SJSA1 (cell line): ENCODE results near the gene DPEP2. TPM values are rescaled to one million over a fixed set of nuclear protein-coding genes. Genes with fewer than 3 reads are reported as not detected.
A peak's percentile ranks its signal among the peaks of the same experiment; 100 is the strongest.

Experiments used
- DNase-seq, 2 experiments: peaks; one replicate each; pipeline ENCODE4 v3.0.0-alpha.2; 2015 to 2020; ENCODE audit warnings: low spot score in 2 of 2, low read depth in 1 of 2
- H3K27ac ChIP-seq: fragments of 250-450 bp; sonication (Bioruptor Pico); 2 replicates; pipeline ENCODE4 v1.5.1; 2020; ENCODE audit warnings: mild to moderate bottlenecking, moderate library complexity
- H3K27me3 ChIP-seq: fragments of 250-450 bp; sonication (Bioruptor Pico); replicated peaks from 2 replicates; pipeline ENCODE4 v1.5.1; 2020; ENCODE audit warnings: mild to moderate bottlenecking, moderate library complexity
- H3K36me3 ChIP-seq: fragments of 250-450 bp; sonication (Bioruptor Pico); 2 replicates; pipeline ENCODE4 v1.5.1; 2020; ENCODE audit warnings: mild to moderate bottlenecking
- H3K4me1 ChIP-seq: fragments of 250-450 bp; sonication (Bioruptor Pico); replicated peaks from 2 replicates; pipeline ENCODE4 v1.6.1; 2021; ENCODE audit warnings: mild to moderate bottlenecking
- H3K4me3 ChIP-seq: fragments of 250-450 bp; sonication (Bioruptor Pico); 2 replicates; pipeline ENCODE4 v1.5.1; 2020; ENCODE audit warnings: mild to moderate bottlenecking
- H3K9me3 ChIP-seq: fragments of 250-450 bp; sonication (Bioruptor Pico); replicated peaks from 2 replicates; pipeline ENCODE4 v1.5.1; 2020; ENCODE audit warnings: mild to moderate bottlenecking
- total RNA-seq: library from RNA; depleted of rRNA; stranded (reverse); fragments of >200 nt; shearing (Covaris generic); gene quantifications from 2 replicates; pipeline ENCODE4 v1.2.3, GENCODE V29; 2014

DPEP2 gene
- total RNA-seq, 1 experiment from 2014 or later = 0.18 TPM

DNA sequence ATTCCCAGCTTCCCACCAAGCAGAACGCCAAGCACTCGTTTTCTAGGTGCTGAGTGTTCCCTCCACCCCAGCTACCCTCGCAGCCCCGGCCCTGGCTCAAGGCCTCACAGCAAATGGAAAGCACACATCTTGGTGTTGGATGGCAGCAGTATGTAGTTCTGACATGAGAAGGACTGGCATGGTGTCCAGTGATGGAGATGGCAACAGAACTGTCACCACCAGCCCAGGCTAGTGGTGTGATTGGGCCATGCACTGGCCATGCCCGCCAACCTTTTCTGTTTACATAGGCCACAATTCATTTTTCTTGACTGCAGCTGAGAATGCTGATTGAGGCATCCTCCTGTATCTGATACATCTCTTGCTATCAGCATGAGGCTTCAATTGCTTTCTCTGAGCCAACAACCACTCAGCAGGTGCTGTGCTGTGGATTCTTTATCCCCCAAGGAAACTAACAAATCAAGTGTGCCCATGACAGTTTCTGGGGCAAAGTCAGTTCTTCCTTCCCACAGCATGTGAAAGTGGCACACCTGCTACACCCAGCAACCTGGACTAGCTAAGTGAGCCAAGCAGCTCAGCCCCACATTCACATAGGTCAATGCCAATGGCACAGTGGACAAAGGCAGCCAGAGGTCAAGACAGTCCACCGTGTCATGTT is 34.7 kb downstream of the DPEP2 start:
- H3K36me3 ChIP-seq = peaks cover 88% of the 10 kb centered on the region
- no peak overlapping the region for H3K4me3 ChIP-seq
- H3K27me3 ChIP-seq = no peaks in the 10 kb centered on the region
- no peak overlapping the region for H3K27ac ChIP-seq
- DNase-seq = no peak
- peaks cover 4% of the 10 kb centered on the region for H3K9me3 ChIP-seq
- H3K4me1 ChIP-seq = peaks cover 38% of the 10 kb centered on the region

DNA sequence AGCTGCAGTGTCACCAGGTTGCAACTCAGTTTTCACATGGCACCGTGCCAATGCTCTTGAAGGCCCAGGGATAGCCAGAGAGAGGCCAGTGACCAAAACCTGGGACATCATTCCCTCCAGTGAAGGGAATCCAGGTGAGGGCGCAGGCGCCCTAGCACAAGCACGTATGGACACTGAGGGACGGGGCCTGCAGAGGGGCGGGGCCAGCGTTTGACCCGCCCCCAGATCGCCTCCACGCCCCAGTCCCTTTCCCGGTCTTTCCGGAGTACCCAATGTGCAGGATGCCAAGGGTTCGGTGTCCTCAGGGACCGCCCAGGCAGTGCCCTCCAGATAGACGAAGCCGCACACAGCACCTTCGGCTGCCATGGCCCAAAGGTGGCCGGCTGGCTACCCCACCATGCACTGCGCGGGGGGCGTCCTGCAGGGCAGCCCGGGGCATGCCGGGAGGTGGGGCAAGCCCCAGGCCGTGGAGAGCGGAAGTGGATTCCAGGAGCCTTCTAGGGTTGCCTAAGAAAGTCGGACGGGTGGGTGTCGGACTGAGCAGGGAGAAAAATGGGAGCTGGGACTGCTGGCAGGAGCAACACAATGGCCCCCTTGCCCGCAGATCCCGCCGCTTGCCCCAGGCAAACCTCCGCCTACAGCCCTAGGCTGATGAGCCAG is 35.5 kb downstream of the DPEP2 start:
- no peak for DNase-seq
- Histone ChIP-seq H3K4me1 (peaks cover 42% of the 10 kb centered on the region), H3K27ac (no peak overlapping the region), H3K27me3 (no peaks in the 10 kb centered on the region), H3K9me3 (peaks cover 4% of the 10 kb centered on the region), H3K4me3 (no peak overlapping the region), H3K36me3 (peaks cover 95% of the 10 kb centered on the region)

GRCh38 chr16:67963292-67963661 is 36.0 kb downstream of the DPEP2 start:
- peaks cover 42% of the 10 kb centered on the region for H3K4me1 ChIP-seq
- peaks cover 3% of the 10 kb centered on the region for H3K9me3 ChIP-seq
- peaks cover 99% of the 10 kb centered on the region for H3K36me3 ChIP-seq
- H3K27me3 ChIP-seq = no peaks in the 10 kb centered on the region
- DNase-seq = no peak
- H3K4me3 ChIP-seq = no peak overlapping the region
- no peak overlapping the region for H3K27ac ChIP-seq

GRCh38 chr16:67962135-67962534 is 37.1 kb downstream of the DPEP2 start:
- no peak for DNase-seq

DNA sequence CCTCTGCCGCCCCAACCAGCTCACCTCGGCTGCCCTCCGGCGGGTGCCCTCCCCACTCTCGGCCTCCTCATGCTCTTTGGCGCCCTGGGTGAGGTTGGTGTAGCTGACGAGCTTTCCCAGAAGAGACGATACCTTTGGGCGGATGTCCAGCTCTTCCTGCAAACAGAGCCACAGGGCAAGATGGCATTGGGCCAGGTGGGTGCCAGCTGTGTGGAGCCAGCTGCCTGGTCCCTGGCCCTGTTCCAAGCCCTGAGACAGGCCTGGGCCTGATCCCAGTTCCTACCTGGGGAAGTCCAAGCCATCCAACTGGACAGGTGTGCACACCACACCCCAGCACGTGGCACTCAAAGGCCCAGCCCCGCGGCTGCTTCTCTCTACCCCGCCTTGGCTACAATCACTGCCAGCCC is 37.7 kb downstream of the DPEP2 start:
- Histone ChIP-seq H3K27me3 (no peaks in the 10 kb centered on the region), H3K9me3 (no peaks in the 10 kb centered on the region; the same call in 1 of the 2 replicates), H3K27ac (no peak overlapping the region), H3K4me1 (peaks cover 34% of the 10 kb centered on the region), H3K36me3 (peaks cover 97% of the 10 kb centered on the region), H3K4me3 (no peak overlapping the region)
- DNase-seq = no peak

More at GRCh38 chr16:67962135-67962534, 37.1 kb downstream of the DPEP2 start:
- no peak overlapping the region for H3K27ac ChIP-seq
- H3K27me3 ChIP-seq = no peaks in the 10 kb centered on the region
- no peaks in the 10 kb centered on the region; the same call in 1 of the 2 replicates for H3K9me3 ChIP-seq
- H3K4me1 ChIP-seq = peaks cover 40% of the 10 kb centered on the region
- peaks cover 99% of the 10 kb centered on the region for H3K36me3 ChIP-seq
- H3K4me3 ChIP-seq = no peak overlapping the region

GRCh38 chr16:67959536-67960329 is 39.6 kb downstream of the DPEP2 start:
- DNase-seq = peak; percentile 91 to 93
- Histone ChIP-seq H3K4me3 (no peak overlapping the region), H3K9me3 (no peaks in the 10 kb centered on the region), H3K4me1 (peaks cover 23% of the 10 kb centered on the region), H3K27ac (peak overlapping the region; percentile 72), H3K27me3 (no peaks in the 10 kb centered on the region), H3K36me3 (peaks cover 97% of the 10 kb centered on the region)

DNA sequence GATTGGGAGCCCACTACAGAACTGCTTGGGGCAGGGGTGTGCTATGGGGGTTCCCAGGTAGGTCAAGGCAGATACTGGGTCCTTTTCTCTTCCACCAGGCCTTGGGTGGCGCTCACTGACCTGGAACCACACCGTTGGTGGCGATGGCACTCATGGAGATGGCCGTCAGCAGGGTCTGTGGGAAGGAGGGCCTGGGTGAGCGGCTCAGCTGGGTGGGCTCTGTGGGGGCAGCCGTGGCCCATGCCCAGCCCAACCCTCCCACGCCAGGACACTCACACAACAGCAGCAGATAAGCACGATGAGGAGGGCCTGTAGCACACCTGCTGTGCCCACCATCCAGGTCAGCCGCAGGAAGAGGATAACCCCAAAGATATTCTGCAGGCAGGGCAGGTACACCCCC is 41.7 kb downstream of the DPEP2 start:
- Histone ChIP-seq H3K4me1 (peaks cover 23% of the 10 kb centered on the region), H3K27ac (no peak overlapping the region), H3K36me3 (peaks cover 97% of the 10 kb centered on the region), H3K9me3 (no peaks in the 10 kb centered on the region), H3K4me3 (no peak overlapping the region), H3K27me3 (no peaks in the 10 kb centered on the region)
- DNase-seq = no peak

GRCh38 chr16:67954421-67955196 is 44.7 kb downstream of the DPEP2 start:
- peaks cover 11% of the 10 kb centered on the region for H3K4me1 ChIP-seq
- H3K27ac ChIP-seq = no peak overlapping the region
- no peaks in the 10 kb centered on the region for H3K9me3 ChIP-seq
- H3K4me3 ChIP-seq = no peak overlapping the region
- H3K36me3 ChIP-seq = peaks cover 97% of the 10 kb centered on the region
- DNase-seq = no peak
- no peaks in the 10 kb centered on the region for H3K27me3 ChIP-seq

- DNase-seq = no peak
- Histone ChIP-seq H3K4me1 (peaks cover 3% of the 10 kb centered on the region), H3K27me3 (no peaks in the 10 kb centered on the region)
Measured at GRCh38 chr16:67953641-67954375, 45.5 kb downstream of the DPEP2 start.

DNA sequence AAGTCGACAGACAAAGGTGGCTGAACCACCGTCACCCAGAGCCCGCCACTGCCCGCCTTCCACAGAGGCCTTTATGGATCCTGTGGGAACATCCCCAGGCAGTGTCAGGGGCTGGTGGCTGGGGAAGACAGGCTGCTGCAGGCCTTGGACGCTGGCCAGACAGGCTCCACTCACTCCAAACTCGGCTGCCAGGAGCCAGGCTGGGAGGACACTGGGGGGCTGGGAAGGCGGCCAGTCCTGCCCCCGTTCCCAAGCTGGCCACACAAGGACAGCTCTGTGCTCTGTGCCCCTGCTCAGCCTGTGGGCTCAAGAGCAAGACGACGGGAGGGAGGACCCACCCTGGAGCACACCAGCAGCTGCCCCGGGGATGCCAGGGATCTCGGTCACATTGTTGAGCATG is 47.8 kb downstream of the DPEP2 start:
- no peak overlapping the region for H3K27ac ChIP-seq
- H3K4me1 ChIP-seq = no peaks in the 10 kb centered on the region
- no peaks in the 10 kb centered on the region for H3K27me3 ChIP-seq
- peaks cover 100% of the 10 kb centered on the region for H3K36me3 ChIP-seq
- DNase-seq = no peak
- no peak overlapping the region for H3K4me3 ChIP-seq
- no peaks in the 10 kb centered on the region for H3K9me3 ChIP-seq

More at GRCh38 chr16:67953641-67954375, 45.5 kb downstream of the DPEP2 start:
- Histone ChIP-seq H3K36me3 (peaks cover 99% of the 10 kb centered on the region), H3K9me3 (no peaks in the 10 kb centered on the region), H3K27ac (no peak overlapping the region), H3K4me3 (no peak overlapping the region)

DNA sequence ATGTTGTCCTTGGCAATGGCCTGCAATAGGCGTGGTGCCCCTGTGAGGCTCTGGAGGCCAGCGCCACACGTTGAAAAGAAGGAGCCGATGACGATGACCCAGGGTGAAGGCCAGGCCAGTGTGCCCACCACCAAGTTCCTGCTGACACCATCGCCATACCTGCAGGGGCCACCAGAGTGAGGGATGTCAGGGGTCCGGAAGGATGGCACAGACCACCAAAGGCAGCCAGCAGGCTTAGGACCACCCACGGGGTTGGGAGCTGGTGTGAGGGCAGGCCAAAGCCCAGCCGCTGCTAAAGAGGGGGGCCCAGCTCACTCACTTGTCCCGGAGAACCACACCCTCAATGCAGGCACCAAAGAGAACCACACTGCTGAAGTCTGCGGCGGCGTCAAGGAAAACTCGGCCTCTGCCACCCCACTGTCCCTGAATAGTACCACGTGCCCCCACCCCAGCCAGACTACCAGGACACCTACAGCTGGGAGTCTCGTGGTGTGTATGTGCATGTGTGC is 48.9 kb downstream of the DPEP2 start:
- H3K4me1 ChIP-seq = no peaks in the 10 kb centered on the region
- no peak overlapping the region for H3K4me3 ChIP-seq
- no peaks in the 10 kb centered on the region for H3K9me3 ChIP-seq
- no peak for DNase-seq
- no peak overlapping the region for H3K27ac ChIP-seq
- H3K36me3 ChIP-seq = peaks cover 100% of the 10 kb centered on the region
- no peaks in the 10 kb centered on the region for H3K27me3 ChIP-seq

DNA sequence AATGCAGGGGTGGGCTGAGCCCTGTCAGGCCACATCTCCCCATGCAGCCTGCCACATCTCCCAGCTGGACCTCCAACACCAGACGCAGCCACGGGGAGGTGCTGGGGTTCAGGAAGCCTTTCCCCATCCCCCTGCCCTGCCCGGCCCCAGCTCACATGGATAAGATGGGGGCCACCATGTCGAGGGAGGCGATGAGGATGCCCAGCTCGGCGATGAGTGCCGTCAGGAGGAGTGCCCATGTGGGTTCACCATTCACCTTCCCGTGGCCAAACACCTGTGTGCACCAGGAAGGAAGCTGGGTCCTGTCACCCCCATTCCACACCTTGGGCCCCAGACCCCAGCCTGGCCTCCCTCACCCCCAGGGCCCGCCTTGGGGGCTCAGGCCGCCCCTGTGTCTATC is 49.6 kb downstream of the DPEP2 start:
- H3K36me3 ChIP-seq = peaks cover 100% of the 10 kb centered on the region

GRCh38 chr16:67948015-67948414 is 51.3 kb downstream of the DPEP2 start:
- Histone ChIP-seq H3K4me1 (no peaks in the 10 kb centered on the region), H3K36me3 (peaks cover 100% of the 10 kb centered on the region), H3K27ac (no peak overlapping the region), H3K4me3 (no peak overlapping the region), H3K27me3 (no peaks in the 10 kb centered on the region), H3K9me3 (no peaks in the 10 kb centered on the region)
- no peak for DNase-seq

More for the DNA sequence above, 49.6 kb downstream of the DPEP2 start:
- no peak overlapping the region for H3K4me3 ChIP-seq
- DNase-seq = no peak
- H3K4me1 ChIP-seq = no peaks in the 10 kb centered on the region
- H3K27me3 ChIP-seq = no peaks in the 10 kb centered on the region
- H3K9me3 ChIP-seq = no peaks in the 10 kb centered on the region
- H3K27ac ChIP-seq = no peak overlapping the region
